ENCODE measurements around the gene PDCD4. TPM values are rescaled to one million over a fixed set of nuclear protein-coding genes. Genes with fewer than 3 reads are reported as not detected.

PDCD4 gene
- total and polyA plus RNA-seq, 2 donors from 2014 or later, result 57.7 to 75.9 TPM

DNA sequence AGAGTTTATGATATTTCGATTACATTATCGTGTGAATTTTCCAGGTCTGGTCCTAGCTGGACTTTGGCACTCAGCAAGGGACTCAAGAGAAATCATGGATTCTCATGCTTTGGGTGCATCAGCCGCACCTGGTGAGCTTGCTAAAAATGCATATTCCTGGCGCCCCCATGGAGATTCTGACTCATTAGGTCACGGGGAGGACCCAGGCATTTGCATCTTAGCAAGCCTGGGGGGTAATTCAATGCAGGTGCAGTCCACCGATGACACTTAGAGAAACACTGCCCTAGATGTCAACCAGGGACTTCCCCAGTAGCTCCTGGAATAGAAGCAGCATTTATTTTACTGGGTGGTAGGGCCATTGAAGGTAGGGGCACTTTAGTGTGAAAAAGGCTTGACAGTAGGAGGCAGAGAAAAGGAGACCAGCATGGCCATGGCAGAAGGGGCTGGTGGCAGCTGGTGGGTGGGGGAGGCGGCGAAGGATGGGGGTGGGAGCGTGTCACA lies 29.9 kb upstream of the PDCD4 start:
- H3K27me3 ChIP-seq (ENCODE audit: control insufficient read depth, insufficient read depth, low read length), result no peaks in the 10 kb centered on the region
- FAIRE-seq (no peak), DNase-seq (no peak)
- no peak overlapping the region for H3K27ac ChIP-seq (ENCODE audit: low read depth in 2 of 2, low read length in 2 of 2)
- H3K9me3 ChIP-seq (ENCODE audit: control insufficient read depth in 2 of 3, insufficient read depth in 1 of 3, low read length in 3 of 3), result no peaks in the 10 kb centered on the region
- no peak overlapping the region for H3K4me3 ChIP-seq (ENCODE audit: low read length in 3 of 3)
- no peak overlapping the region for H3K9ac ChIP-seq (ENCODE audit: low read length in 3 of 3)
- TF ChIP-seq CTCF (IDR thresholded peaks at IDR 0.05; ENCODE audit: borderline replicate concordance, extremely low read depth, insufficient read depth), result no peak
- H3K4me1 ChIP-seq (ENCODE audit: control insufficient read depth in 2 of 3, insufficient read depth in 2 of 3, low read depth in 1 of 3, low read length in 3 of 3), result peaks cover 10 to 19% (median 19%) of the 10 kb centered on the region in 3 donors
- H3K36me3 ChIP-seq (ENCODE audit: control insufficient read depth in 2 of 3, insufficient read depth in 3 of 3, low read length in 3 of 3), result no peaks in the 10 kb centered on the region
- intact Hi-C loops (cut with DNase I), result no loop called here

- H3K4me3 ChIP-seq (ENCODE audit: low read length in 3 of 3), result no peak overlapping the region
- no peaks in the 10 kb centered on the region for H3K9me3 ChIP-seq (ENCODE audit: control insufficient read depth in 2 of 3, insufficient read depth in 1 of 3, low read length in 3 of 3)
- DNase-seq (no peak), FAIRE-seq (no peak)
- no peaks in the 10 kb centered on the region for H3K27me3 ChIP-seq (ENCODE audit: control insufficient read depth, insufficient read depth, low read length)
- no peak for TF ChIP-seq CTCF (IDR thresholded peaks at IDR 0.05; ENCODE audit: borderline replicate concordance, extremely low read depth, insufficient read depth)
- intact Hi-C loops (cut with DNase I), result no loop called here
- no peak overlapping the region for H3K9ac ChIP-seq (ENCODE audit: low read length in 3 of 3)
- peaks cover 6 to 21% (median 19%) of the 10 kb centered on the region in 3 donors for H3K4me1 ChIP-seq (ENCODE audit: control insufficient read depth in 2 of 3, insufficient read depth in 2 of 3, low read depth in 1 of 3, low read length in 3 of 3)
- H3K27ac ChIP-seq (ENCODE audit: low read depth in 2 of 2, low read length in 2 of 2), result peak overlapping the region; percentile 3 to 41
- no peaks in the 10 kb centered on the region for H3K36me3 ChIP-seq (ENCODE audit: control insufficient read depth in 2 of 3, insufficient read depth in 3 of 3, low read length in 3 of 3)
Observed at GRCh38 chr10:110842326-110842904, 29.3 kb upstream of the PDCD4 start.

DNA sequence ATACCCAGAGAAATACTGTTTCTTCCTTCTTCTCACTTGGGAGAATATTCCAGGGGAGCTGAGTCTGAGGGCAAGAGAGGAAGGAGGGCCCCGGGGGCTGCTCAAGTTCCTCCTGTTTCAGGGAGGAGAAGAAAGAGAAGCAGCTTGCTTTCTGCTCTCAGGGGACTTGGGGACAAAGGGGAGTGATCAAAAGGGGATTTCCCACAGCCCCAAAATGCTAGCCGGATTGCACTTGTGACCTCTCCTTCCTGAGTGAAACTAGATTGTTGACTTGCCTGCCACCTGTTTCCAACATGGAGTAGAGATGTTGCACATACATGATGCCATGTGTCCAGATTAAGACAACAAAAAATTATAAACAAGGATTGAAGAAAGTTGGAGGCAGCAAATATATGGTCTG lies 28.7 kb upstream of the PDCD4 start:
- Histone ChIP-seq H3K27ac (ENCODE audit: low read depth in 2 of 2, low read length in 2 of 2) (peak overlapping the region in 1 of 2 donors; percentile 36), H3K27me3 (ENCODE audit: control insufficient read depth, insufficient read depth, low read length) (no peaks in the 10 kb centered on the region), H3K36me3 (ENCODE audit: control insufficient read depth in 2 of 3, insufficient read depth in 3 of 3, low read length in 3 of 3) (no peaks in the 10 kb centered on the region), H3K9me3 (ENCODE audit: control insufficient read depth in 2 of 3, insufficient read depth in 1 of 3, low read length in 3 of 3) (no peaks in the 10 kb centered on the region), H3K9ac (ENCODE audit: low read length in 3 of 3) (no peak overlapping the region), H3K4me1 (ENCODE audit: control insufficient read depth in 2 of 3, insufficient read depth in 2 of 3, low read depth in 1 of 3, low read length in 3 of 3) (peaks cover 2 to 19% (median 16%) of the 10 kb centered on the region in 3 donors), H3K4me3 (ENCODE audit: low read length in 3 of 3) (no peak overlapping the region)
- DNase-seq (no peak), FAIRE-seq (no peak)
- intact Hi-C loops (cut with DNase I), result no loop called here
- TF ChIP-seq CTCF (IDR thresholded peaks at IDR 0.05; ENCODE audit: borderline replicate concordance, extremely low read depth, insufficient read depth), result no peak
